GM12878 (cell line): ENCODE results near the gene ANO6.

Experiments
- ASH2L ChIP-seq: fragments of 300-600, 200-600 bp; sonication (generic); IDR thresholded peaks from 2 replicates; pipeline ENCODE4 v1.6.1; 2017; ENCODE audit warnings: low read depth, mild to moderate bottlenecking, borderline replicate concordance
- CTCF ChIP-seq, 3 experiments: IDR thresholded peaks in 2 of 3; conservative IDR thresholded peaks in 1 of 3; 2 replicates each; pipeline ENCODE4 v1.5.1; 2011; ENCODE audit warnings: low read depth in 3 of 3, low read length in 3 of 3, mild to moderate bottlenecking in 3 of 3, control low read depth in 2 of 3, moderate library complexity in 2 of 3, inconsistent platforms in 1 of 3, mixed read lengths in 1 of 3; ENCODE audit not compliant: control insufficient read depth in 2 of 3, insufficient read depth in 1 of 3; ENCODE audit errors: extremely low read depth in 1 of 3
- EP300 ChIP-seq, 2 experiments: fragments of 150-350 bp in 1 of 2; IDR thresholded peaks; 2 replicates each; pipeline ENCODE4 v1.6.1; 2011 to 2012; ENCODE audit warnings: low read depth in 2 of 2, low read length in 2 of 2, borderline replicate concordance in 1 of 2, improper control_type of control experiment in 1 of 2, inconsistent platforms in 1 of 2; ENCODE audit not compliant: control insufficient read depth in 1 of 2
- EZH2 ChIP-seq: IDR thresholded peaks from 2 replicates; pipeline ENCODE4 v1.6.1; 2012; ENCODE audit warnings: low read depth, mild to moderate bottlenecking, control low read depth, inconsistent platforms, low read length, borderline replicate concordance; ENCODE audit not compliant: control insufficient read depth
- HDAC2 ChIP-seq: fragments of 200-600 bp; sonication (generic); IDR thresholded peaks from 2 replicates; pipeline ENCODE4 v1.6.1; 2017
- HDAC6 ChIP-seq: fragments of 200-600 bp; sonication (generic); IDR thresholded peaks from one replicate; pipeline ENCODE4 v1.8.0; 2017; ENCODE audit warnings: antibody characterized with exemption; ENCODE audit not compliant: unreplicated experiment
- MAX ChIP-seq: IDR thresholded peaks from 2 replicates; pipeline ENCODE4 v1.6.1; 2012; ENCODE audit warnings: low read depth, low read length, improper control_type of control experiment
- POLR2A ChIP-seq: IDR thresholded peaks from 2 replicates; pipeline ENCODE4 v1.6.1; 2011; ENCODE audit warnings: low read depth, mild to moderate bottlenecking, low read length
- RAD21 ChIP-seq: IDR thresholded peaks from 2 replicates; pipeline ENCODE4 v1.6.1; 2011; ENCODE audit warnings: mild to moderate bottlenecking, low read depth, low read length, moderate library complexity; ENCODE audit not compliant: insufficient read depth
- TCF3 ChIP-seq: IDR thresholded peaks from 2 replicates; pipeline ENCODE4 v1.6.1; 2012; ENCODE audit warnings: low read depth, mild to moderate bottlenecking, low read length, borderline replicate concordance; ENCODE audit not compliant: insufficient read depth
- ZBTB33 ChIP-seq: fragments of 450-650 bp; IDR thresholded peaks from 2 replicates; pipeline ENCODE4 v1.6.1; 2017; ENCODE audit warnings: mild to moderate bottlenecking
- ZNF622 ChIP-seq: fragments of 450-650 bp; IDR thresholded peaks from 2 replicates; pipeline ENCODE4 v1.6.1; 2017; ENCODE audit warnings: mild to moderate bottlenecking, inconsistent platforms
- ZZZ3 ChIP-seq: IDR thresholded peaks from 2 replicates; pipeline ENCODE4 v1.6.1; 2011; ENCODE audit warnings: low read depth; ENCODE audit not compliant: control insufficient read depth, insufficient read length

- TF ChIP-seq EP300 (IDR thresholded peaks at IDR 0.05; ENCODE audit: borderline replicate concordance in 1 of 2, control insufficient read depth in 1 of 2, low read depth in 2 of 2, low read length in 2 of 2) (no peak), HDAC2 (no peak), POLR2A (no peak), MAX (no peak), EZH2 (no peak), HDAC6 (no peak), ASH2L (no peak), CTCF (IDR thresholded peaks at IDR 0.05 in 2 of 3, conservative IDR thresholded peaks at IDR 0.05 in 1 of 3; ENCODE audit: control insufficient read depth in 2 of 3, extremely low read depth in 1 of 3, insufficient read depth in 1 of 3, low read depth in 3 of 3, low read length in 3 of 3) (no peak), RAD21 (no peak), TCF3 (no peak), ZBTB33 (no peak), ZZZ3 (no peak), ZNF622 (no peak)
Observed at GRCh38 chr12:45219621-45220020, 3.7 kb downstream of the ANO6 start.
